CD4-positive, alpha-beta T cell treated with Interleukin-1 beta for 1 hour (primary cell): ENCODE data around the gene RBPJL.

Experiments
- DNase-seq, 2 donors: peaks; one replicate each; pipeline ENCODE4 v3.0.0-alpha.2; 2020 to 2022

RBPJL gene

GRCh38 chr20:45294003-45294368, 12.7 kb upstream of the RBPJL start:
- DNase-seq, result no peak

DNA sequence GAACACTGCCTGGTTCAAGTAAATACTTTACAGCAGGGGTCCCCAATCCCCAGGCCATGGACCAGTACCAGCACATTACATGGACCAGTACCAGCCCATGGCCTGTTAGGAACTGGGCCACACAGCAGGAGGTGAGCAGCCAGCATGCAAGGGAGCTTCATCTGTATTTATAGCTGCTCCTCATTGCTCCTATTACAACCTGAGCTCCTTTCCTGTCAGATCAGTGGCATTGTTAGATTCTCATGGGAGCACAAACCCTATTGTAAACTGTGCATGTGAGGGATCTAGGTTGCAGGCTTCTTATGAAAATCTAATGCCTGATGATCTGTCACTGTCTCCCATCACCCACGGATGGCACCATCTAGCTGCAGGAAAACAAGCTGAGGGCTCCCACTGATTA, 12.0 kb upstream of the RBPJL start:
- DNase-seq, result no peak

GRCh38 chr20:45297786-45298497, 8.7 kb upstream of the RBPJL start:
- no peak for DNase-seq

DNA sequence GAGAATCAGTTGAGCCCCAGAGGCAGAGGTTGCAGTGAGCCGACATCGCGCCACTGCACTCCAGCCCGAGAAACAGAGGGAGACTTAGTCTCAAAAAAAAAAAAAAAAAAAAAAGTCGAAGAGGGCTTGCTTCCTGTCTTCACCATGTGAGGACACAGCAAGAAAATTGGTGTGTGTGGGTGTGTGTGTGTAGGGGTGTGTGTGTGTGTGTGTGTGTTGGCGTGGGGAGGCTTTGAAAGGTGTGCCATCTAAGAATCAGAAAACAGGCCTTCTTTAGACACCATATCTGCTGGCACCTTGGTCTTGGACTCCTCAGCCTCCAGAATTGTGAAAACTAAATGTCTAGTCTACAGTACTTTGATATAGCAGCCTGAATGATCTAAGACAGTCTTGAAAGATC, 6.9 kb upstream of the RBPJL start:
- no peak for DNase-seq

DNA sequence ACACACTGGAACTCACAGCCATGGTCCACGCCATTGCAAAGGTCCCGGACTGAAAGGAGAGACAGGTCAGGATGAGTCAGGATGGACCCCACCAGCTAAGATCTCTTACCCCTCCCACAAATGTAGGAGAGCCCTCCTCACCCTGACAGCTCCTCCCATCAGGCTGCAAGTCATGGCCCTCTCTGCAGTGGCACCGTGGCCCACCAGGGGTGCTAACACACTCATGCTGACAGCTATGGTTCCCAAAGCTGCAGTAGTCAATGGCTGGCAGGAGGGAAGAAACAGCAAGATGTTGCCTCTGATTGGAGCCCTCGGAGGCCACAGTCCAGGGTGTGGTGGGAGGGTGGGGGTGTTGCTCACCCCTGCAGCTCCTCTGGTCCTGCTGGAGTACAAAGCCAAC, 5.7 kb upstream of the RBPJL start:
- peak; percentile 3 to 14 for DNase-seq

GRCh38 chr20:45301824-45302271, 4.8 kb upstream of the RBPJL start:
- DNase-seq, result no peak

- no peak for DNase-seq
Observed at GRCh38 chr20:45303586-45304463, 2.8 kb upstream of the RBPJL start.

DNA sequence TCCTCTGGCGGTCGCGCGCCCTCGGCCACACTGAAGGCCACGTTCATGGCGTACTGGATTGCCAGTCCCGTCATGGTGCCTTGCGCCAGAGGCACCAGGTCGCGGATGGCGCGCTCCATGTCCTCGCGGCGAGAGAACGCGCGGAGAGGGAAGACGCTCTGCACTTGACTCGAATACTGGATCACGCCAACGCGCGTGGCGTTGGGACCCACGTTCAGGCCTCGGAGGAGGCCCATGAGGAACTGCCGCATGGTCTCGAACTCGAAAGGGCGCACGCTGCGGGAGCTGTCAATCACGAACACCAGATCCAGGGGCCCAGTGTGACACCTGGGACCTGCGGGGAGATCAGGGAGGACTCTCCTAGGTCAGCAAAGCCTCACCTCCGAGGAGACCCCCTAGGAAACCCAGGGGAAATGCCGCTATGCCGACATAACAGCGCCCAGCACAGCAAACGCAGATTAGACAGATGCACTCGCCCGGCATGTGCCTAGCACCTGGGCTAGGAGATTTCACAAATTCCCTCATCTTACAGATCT, 2.1 kb upstream of the RBPJL start:
- no peak for DNase-seq

DNA sequence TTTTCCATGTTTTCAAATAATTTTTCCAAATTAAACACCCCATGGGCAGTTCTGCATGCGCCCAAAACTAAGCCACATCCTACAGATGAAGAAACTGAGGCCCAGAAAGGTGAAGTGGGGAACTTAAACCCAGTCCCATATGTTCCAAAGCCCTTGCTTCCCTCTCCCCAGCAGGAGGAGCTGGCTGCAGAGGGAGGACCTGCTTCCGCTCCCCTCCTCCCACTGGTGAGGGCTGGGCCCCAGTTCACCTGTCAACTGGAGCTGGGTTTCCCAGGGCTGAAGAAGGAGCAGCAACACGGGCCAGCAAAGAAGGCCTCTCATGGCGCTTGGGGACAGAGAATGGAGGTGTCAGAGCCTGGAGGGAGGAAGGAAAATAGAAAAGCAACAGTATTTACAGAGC, 1.4 kb upstream of the RBPJL start:
- no peak for DNase-seq

GRCh38 chr20:45307076-45307640, 518 bp downstream of the RBPJL start:
- no peak for DNase-seq

- no peak for DNase-seq
Observed at GRCh38 chr20:45308117-45308778, 1.6 kb downstream of the RBPJL start, which contains the start of gene MATN4. MATN4 (minus strand) TSS chr20:45308299; CDS start chr20:45305582, 2,717 bp downstream.

DNA sequence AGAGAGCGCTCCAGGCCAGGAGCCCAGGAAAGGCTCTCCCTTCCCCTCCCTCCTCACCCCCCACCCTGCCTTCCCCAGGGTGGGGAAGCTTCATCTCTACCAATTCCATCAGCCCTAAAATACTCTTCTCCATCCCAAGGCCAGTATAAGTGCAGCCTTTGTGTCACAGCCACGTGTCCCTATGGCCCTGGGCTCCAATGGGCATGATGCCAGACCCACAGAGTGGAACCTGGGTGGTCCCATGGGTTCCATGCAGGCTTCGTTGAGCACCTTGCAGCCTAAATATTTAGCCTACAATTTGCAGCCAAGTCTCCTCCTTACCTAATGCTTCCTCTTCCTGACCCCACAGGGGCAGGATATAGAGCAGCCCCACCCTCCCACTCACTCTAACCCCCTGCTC, 2.4 kb downstream of the RBPJL start:
- DNase-seq, result no peak

DNA sequence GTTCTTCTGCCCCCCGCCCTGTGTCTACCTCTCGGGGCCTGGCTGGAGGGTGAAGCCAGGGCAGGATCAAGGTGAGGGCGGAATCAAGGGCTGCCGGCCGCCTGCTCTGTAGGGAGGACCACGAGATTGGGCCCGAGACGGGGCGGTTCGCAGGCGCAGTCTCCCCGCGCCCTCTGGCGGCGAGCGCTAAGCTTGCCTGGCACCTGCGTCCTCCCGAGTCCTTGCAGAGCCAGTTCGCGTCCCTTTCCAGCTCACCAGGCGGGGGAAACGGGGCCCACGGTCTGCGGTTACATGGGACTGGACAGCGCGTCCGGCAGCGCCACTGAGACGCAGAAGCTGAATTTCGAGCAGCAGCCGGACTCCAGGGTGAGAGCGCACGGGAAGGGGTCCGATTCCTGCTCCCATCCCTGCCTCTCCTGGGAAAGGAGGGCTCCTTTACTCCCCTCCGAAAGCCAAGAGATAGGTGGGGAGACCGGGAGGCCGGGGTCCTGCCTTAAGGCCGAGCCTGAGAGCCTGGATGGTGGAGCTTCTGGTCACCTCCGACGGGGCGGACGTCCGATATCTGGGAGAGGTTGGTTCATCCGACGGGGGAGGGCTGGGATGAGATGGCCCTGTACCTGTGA, 5.1 kb downstream of the RBPJL start:
- DNase-seq, result peak; percentile 53 to 59

DNA sequence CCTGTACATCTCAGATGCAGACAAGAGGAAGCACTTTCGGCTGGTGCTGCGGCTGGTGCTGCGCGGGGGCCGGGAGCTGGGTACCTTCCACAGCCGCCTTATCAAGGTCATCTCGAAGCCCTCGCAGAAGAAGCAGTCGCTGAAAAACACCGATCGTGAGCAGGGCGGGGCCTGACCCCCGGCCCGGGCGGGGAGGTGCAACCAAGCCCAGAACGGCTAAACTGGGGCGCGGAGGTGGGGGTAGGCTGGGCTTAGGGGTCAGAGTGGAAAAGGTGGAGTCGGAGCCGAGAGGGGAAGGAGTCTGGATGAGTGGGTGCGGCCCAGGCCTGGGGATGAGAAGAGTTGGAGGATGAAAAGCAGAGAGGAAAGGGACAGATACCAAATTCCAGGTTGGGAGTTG, 5.6 kb downstream of the RBPJL start:
- no peak for DNase-seq

DNA sequence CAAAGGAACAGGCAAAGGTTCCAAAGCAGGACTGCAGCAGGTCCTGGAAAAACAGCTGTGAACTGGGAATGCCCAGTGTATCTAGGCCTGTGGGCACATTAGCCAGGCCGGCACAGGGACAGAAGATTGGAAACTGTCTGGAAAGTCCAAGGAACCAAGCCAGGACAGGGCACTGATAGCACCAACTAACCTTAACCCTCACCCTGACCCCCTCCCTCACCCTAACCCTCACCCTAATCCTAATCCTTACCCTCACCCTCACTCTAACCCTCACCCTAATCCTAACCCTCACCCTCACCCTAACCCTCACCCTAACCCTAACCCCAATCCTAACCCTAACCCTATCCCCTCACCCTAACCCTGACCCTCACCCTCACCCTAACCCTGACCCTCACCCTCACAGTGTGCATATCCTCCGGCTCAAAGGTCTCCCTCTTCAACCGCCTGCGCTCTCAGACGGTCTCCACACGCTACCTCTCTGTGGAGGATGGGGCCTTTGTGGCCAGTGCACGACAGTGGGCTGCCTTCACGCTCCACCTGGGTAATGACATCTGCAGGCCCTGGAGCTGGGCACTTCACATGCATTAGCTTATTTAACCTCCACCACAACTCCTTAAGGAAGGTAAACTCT, 6.5 kb downstream of the RBPJL start:
- no peak for DNase-seq

- DNase-seq, result no peak
Observed at GRCh38 chr20:45313943-45314342, 7.3 kb downstream of the RBPJL start.

DNA sequence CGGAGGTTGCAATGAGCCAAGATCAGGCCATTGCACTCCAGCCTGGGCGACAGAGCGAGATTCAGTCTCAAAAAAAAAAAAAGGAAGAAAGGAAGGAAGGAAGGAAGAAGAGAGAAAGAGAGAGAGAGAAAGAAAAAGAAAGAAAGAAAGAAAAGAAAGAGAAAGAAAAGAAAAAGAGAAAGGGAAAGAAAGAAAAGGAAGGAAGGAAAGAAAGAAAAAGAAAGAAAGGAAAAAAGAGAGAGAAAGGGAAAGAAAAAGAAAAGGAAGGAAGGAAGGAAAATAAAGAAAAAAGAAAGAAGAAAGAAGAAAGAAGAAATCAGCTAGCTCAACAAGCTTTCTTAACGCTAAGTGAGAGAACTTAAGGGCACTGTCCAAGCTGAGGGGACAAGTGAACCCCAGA, 9.0 kb downstream of the RBPJL start:
- no peak for DNase-seq

- no peak for DNase-seq
Observed at GRCh38 chr20:45316150-45317080, 9.8 kb downstream of the RBPJL start.

GRCh38 chr20:45317826-45318225, 11.2 kb downstream of the RBPJL start:
- DNase-seq, result no peak

DNA sequence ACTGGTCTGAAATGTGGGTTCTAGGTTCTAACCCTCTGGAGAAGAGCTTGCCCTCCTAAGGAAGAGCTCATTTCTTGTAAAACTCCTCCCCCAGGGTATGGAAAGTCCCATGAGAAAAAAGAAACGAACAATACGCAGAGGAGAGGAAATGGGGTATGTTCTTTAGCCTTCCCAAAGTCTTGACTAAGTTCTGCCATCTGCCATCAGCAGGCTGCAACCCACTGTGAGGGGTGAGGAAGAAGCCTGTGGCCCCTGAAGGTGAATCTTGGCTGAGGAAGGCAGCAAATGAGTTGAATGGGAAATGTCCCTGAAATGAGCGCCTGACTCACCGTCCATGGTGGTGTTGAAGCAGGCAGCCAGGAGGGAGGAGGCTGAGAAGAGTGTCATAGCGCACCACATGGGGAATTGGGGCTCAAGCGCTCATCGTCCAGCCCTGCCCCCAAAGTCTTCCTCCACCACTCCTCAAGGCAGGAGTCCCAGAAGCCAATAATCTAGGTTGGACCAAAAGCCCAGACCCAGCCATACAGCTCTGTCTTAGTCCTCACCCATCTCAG, 11.8 kb downstream of the RBPJL start:
- DNase-seq, result no peak

DNA sequence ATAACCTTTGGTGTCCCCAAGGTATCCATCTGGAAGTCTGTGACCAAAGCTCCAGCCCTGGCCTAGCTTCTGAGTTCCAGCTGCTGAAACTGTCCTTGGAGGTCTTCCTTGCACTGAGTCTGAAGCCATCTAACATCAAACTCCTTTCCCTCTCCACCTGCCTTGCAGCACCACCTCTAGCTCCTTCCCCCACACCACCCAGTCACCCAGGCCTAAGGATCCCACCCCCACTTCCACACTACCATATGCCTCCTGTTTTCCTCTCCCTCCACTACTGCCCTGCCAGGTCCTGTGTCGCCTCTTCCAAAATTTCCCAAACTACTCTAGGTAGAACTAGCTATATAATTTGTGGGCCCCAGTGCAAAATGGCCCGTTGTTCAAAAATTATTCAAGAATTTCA, 12.3 kb downstream of the RBPJL start:
- DNase-seq, result no peak
